ENCODE data around the gene PPFIA3. TPM values are rescaled to one million over a fixed set of nuclear protein-coding genes. Genes with fewer than 3 reads are reported as not detected.

Gene PPFIA3
- total and polyA plus RNA-seq, 2 donors (not counting 1 experiment from before 2014, with no cell fraction given): 2.1 to 3.4 TPM

DNA sequence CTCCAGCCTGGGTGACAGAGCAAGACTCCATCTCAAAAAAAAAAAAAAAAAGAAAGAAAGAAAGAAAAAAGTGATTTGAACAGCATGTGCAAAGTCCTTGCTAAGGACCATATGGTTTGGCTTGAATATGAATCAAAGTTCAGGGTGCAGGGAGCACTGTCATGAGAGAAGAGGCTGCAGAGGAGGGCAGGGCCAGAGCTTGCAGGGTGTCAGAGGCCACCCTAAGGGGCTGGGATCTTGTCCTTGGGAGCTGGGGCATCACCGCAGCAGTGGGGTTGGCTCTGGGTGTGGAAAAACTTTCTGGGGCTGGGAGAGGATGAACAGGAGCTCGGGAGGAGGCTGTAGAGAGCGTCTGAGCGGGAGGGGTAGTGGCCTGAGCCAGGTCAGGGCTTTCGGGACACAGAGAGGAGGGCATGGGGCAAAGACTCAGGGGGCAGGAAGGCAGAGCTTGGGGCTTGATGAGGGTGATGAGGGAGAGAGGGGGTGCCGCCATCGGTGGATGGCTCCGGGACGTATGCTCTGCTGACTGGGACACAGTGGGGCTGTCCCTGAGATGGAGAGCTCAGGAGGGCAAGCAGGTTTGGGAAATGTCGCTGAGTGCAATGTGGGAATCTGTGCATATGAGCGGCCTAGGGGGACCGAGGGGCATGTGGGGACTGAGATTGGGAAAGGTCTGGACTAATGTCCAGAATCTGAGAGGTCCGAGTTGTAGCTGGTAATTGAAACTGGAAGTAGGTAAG, 41.3 kb downstream of the PPFIA3 start:
- H3K4me3 ChIP-seq (ENCODE audit: control extremely low read depth in 1 of 5, extremely low read depth in 1 of 5, insufficient read depth in 1 of 5, low read depth in 2 of 5, low read length in 4 of 5): no peak overlapping the region
- Mint-ChIP-seq H3K27ac (no peak overlapping the region), H3K4me1 (peaks cover 8% of the 10 kb centered on the region), H3K9me3 (ENCODE audit: insufficient read depth) (peaks cover 2% of the 10 kb centered on the region), H3K4me3 (no peak overlapping the region), H3K27me3 (peaks cover 36% of the 10 kb centered on the region)
- no peak overlapping the region for H3K4me2 ChIP-seq (replicated peaks; ENCODE audit: low read depth, low read length, poor library complexity, severe bottlenecking)
- 96% methylated on average over 13 of the region's 13 CpGs for WGBS (ENCODE audit: insufficient coverage)
- H3K27ac ChIP-seq (ENCODE audit: low read length in 2 of 2): no peak overlapping the region
- no peaks in the 10 kb centered on the region for H3K79me2 ChIP-seq (ENCODE audit: control insufficient read depth, insufficient read depth, low read length)
- intact Hi-C loops (cut with micrococcal nuclease): no loop called here
- peaks cover 0 to 11% (median 0%) of the 10 kb centered on the region in 3 donors for H3K9me3 ChIP-seq (ENCODE audit: control extremely low read depth in 1 of 3, control insufficient read depth in 2 of 3, insufficient read depth in 1 of 3, low read length in 2 of 3)
- no peak for TF ChIP-seq EZH2 (IDR thresholded peaks at IDR 0.05; ENCODE audit: borderline replicate concordance, insufficient read depth, low read depth, low read length, poor library complexity, severe bottlenecking)
- TF ChIP-seq, protein P1, sequence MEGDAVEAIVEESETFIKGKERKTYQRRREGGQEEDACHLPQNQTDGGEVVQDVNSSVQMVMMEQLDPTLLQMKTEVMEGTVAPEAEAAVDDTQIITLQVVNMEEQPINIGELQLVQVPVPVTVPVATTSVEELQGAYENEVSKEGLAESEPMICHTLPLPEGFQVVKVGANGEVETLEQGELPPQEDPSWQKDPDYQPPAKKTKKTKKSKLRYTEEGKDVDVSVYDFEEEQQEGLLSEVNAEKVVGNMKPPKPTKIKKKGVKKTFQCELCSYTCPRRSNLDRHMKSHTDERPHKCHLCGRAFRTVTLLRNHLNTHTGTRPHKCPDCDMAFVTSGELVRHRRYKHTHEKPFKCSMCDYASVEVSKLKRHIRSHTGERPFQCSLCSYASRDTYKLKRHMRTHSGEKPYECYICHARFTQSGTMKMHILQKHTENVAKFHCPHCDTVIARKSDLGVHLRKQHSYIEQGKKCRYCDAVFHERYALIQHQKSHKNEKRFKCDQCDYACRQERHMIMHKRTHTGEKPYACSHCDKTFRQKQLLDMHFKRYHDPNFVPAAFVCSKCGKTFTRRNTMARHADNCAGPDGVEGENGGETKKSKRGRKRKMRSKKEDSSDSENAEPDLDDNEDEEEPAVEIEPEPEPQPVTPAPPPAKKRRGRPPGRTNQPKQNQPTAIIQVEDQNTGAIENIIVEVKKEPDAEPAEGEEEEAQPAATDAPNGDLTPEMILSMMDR (IDR thresholded peaks at IDR 0.05): no peak
- POLR2A ChIA-PET: interaction anchor here (0.7 kb wide), 1 partner anchor 176 kb away, joined by 3 read pairs; no protein-coding TSS in a partner anchor
- DNase-seq (no peak), ATAC-seq (ENCODE audit: low read depth) (no peak)
- no peak overlapping the region for H2AFZ ChIP-seq (ENCODE audit: insufficient read depth, low read depth, low read length, poor library complexity, severe bottlenecking)
- H3K4me1 ChIP-seq (ENCODE audit: control insufficient read depth in 2 of 2, insufficient read depth in 2 of 2, low read length in 2 of 2): peaks cover 11 to 16% of the 10 kb centered on the region in 2 donors
- CTCF ChIA-PET: no interaction called here
- H3K27me3 ChIP-seq (replicated peaks in 1 of 4; ENCODE audit: control extremely low read depth in 1 of 4, control insufficient read depth in 3 of 4, insufficient read depth in 4 of 4, low read length in 3 of 4): peaks cover 0 to 41% (median 11%) of the 10 kb centered on the region in 4 experiments
- no peak overlapping the region for H3K9ac ChIP-seq (ENCODE audit: low read length)
- no peaks in the 10 kb centered on the region for H3K36me3 ChIP-seq (replicated peaks in 1 of 2; ENCODE audit: control extremely low read depth in 1 of 2, control insufficient read depth in 1 of 2, extremely low read depth in 1 of 2, insufficient read depth in 2 of 2, low read length in 1 of 2)
- H4K20me1 ChIP-seq (ENCODE audit: control insufficient read depth, insufficient read depth, low read length, poor library complexity, severe bottlenecking): no peaks in the 10 kb centered on the region

DNA sequence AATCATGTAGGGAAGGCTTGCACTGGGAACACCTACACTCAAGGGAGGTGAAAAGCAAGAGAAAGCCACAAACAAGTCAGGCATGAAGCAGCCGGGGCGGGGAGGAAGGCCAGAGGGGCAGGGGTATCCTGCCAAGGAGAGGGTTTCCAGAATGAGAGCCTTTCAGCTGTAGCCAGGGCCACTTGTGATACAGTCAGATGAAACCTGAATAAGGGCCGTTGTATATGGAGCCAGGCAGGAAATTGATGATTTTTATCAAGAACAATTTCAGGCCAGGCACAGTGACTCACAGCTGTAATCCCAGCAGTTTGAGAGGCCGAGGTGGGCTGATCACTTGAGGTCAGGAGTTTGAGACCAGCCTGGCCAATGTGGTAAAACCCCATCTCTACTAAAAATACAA, 42.6 kb downstream of the PPFIA3 start:
- Mint-ChIP-seq H3K4me3 (no peak overlapping the region), H3K4me1 (peaks cover 8% of the 10 kb centered on the region), H3K27ac (no peak overlapping the region), H3K9me3 (ENCODE audit: insufficient read depth) (peaks cover 2% of the 10 kb centered on the region), H3K27me3 (peaks cover 30% of the 10 kb centered on the region)
- Histone ChIP-seq H3K27ac (ENCODE audit: low read length in 2 of 2) (no peak overlapping the region), H2AFZ (ENCODE audit: insufficient read depth, low read depth, low read length, poor library complexity, severe bottlenecking) (no peak overlapping the region), H3K4me2 (replicated peaks; ENCODE audit: low read depth, low read length, poor library complexity, severe bottlenecking) (no peak overlapping the region), H3K27me3 (replicated peaks in 1 of 4; ENCODE audit: control extremely low read depth in 1 of 4, control insufficient read depth in 3 of 4, insufficient read depth in 4 of 4, low read length in 3 of 4) (peaks cover 0 to 42% (median 9%) of the 10 kb centered on the region in 4 experiments), H4K20me1 (ENCODE audit: control insufficient read depth, insufficient read depth, low read length, poor library complexity, severe bottlenecking) (no peaks in the 10 kb centered on the region), H3K9ac (ENCODE audit: low read length) (no peak overlapping the region), H3K36me3 (replicated peaks in 1 of 2; ENCODE audit: control extremely low read depth in 1 of 2, control insufficient read depth in 1 of 2, extremely low read depth in 1 of 2, insufficient read depth in 2 of 2, low read length in 1 of 2) (no peaks in the 10 kb centered on the region), H3K9me3 (ENCODE audit: control extremely low read depth in 1 of 3, control insufficient read depth in 2 of 3, insufficient read depth in 1 of 3, low read length in 2 of 3) (peaks cover 0 to 11% (median 0%) of the 10 kb centered on the region in 3 donors), H3K4me3 (ENCODE audit: control extremely low read depth in 1 of 5, extremely low read depth in 1 of 5, insufficient read depth in 1 of 5, low read depth in 2 of 5, low read length in 4 of 5) (no peak overlapping the region), H3K4me1 (ENCODE audit: control insufficient read depth in 2 of 2, insufficient read depth in 2 of 2, low read length in 2 of 2) (peaks cover 11 to 16% of the 10 kb centered on the region in 2 donors), H3K79me2 (ENCODE audit: control insufficient read depth, insufficient read depth, low read length) (no peaks in the 10 kb centered on the region)
- ChIA-PET CTCF (interaction anchor here (1.5 kb wide), 1 partner anchor 16 kb away, joined by 5 read pairs; no protein-coding TSS in a partner anchor), POLR2A (no interaction called here)
- no peak for TF ChIP-seq EZH2 (IDR thresholded peaks at IDR 0.05; ENCODE audit: borderline replicate concordance, insufficient read depth, low read depth, low read length, poor library complexity, severe bottlenecking)
- TF ChIP-seq, protein P1 (IDR thresholded peaks at IDR 0.05): no peak
- DNase-seq: no peak
- no peak for ATAC-seq (ENCODE audit: low read depth)
- intact Hi-C loops (cut with micrococcal nuclease): no loop called here
- WGBS (ENCODE audit: insufficient coverage): 63% methylated on average over 4 of the region's 4 CpGs
